Measurements from ENCODE around the gene DAPK1.

The DAPK1 gene

GRCh38 chr9:87524061-87524460 is 26.4 kb downstream of the DAPK1 start:
- H2AFZ ChIP-seq (ENCODE audit: low read length), result no peak overlapping the region
- H3K9me3 ChIP-seq (replicated peaks; ENCODE audit: insufficient read depth, low read length), result no peaks in the 10 kb centered on the region
- no peak overlapping the region for H3K27ac ChIP-seq (ENCODE audit: low read length)
- H3K9me2 ChIP-seq (replicated peaks; ENCODE audit: insufficient read depth, low read length), result no peaks in the 10 kb centered on the region
- no peak overlapping the region for H3K4me3 ChIP-seq (ENCODE audit: low read length)
- TF ChIP-seq CTCF (IDR thresholded peaks at IDR 0.05; ENCODE audit: low read length) (no peak), EZH2 (optimal IDR thresholded peaks at IDR 0.05; ENCODE audit: low read depth, low read length) (no peak), EZH2phosphoT487 (IDR thresholded peaks at IDR 0.05; ENCODE audit: low read length) (no peak)
- peaks cover 52% of the 10 kb centered on the region for H3K79me2 ChIP-seq (ENCODE audit: low read length)
- no peak for DNase-seq
- no peaks in the 10 kb centered on the region for H3F3A ChIP-seq (ENCODE audit: insufficient read depth, low read length)
- no peak overlapping the region for H3K9ac ChIP-seq (ENCODE audit: low read length)
- H3K4me2 ChIP-seq (ENCODE audit: low read depth, low read length), result no peak overlapping the region
- no peaks in the 10 kb centered on the region for H3K4me1 ChIP-seq (ENCODE audit: low read length)
- no peaks in the 10 kb centered on the region for H3K36me3 ChIP-seq (replicated peaks; ENCODE audit: insufficient read depth, low read length)
- H4K20me1 ChIP-seq (ENCODE audit: insufficient read depth, low read length), result no peaks in the 10 kb centered on the region
- H3K27me3 ChIP-seq (replicated peaks; ENCODE audit: insufficient read depth, low read length), result no peaks in the 10 kb centered on the region

GRCh38 chr9:87525546-87526303 is 28.1 kb downstream of the DAPK1 start:
- no peak for DNase-seq
- no peak overlapping the region for H3K4me3 ChIP-seq (ENCODE audit: low read length)
- no peaks in the 10 kb centered on the region for H3K9me3 ChIP-seq (replicated peaks; ENCODE audit: insufficient read depth, low read length)
- no peaks in the 10 kb centered on the region for H3K36me3 ChIP-seq (replicated peaks; ENCODE audit: insufficient read depth, low read length)
- no peaks in the 10 kb centered on the region for H3K9me2 ChIP-seq (replicated peaks; ENCODE audit: insufficient read depth, low read length)
- TF ChIP-seq CTCF (IDR thresholded peaks at IDR 0.05; ENCODE audit: low read length) (no peak), EZH2phosphoT487 (IDR thresholded peaks at IDR 0.05; ENCODE audit: low read length) (no peak), EZH2 (optimal IDR thresholded peaks at IDR 0.05; ENCODE audit: low read depth, low read length) (no peak)
- no peak overlapping the region for H2AFZ ChIP-seq (ENCODE audit: low read length)
- no peaks in the 10 kb centered on the region for H3K27me3 ChIP-seq (replicated peaks; ENCODE audit: insufficient read depth, low read length)
- no peak overlapping the region for H3K27ac ChIP-seq (ENCODE audit: low read length)
- H3K79me2 ChIP-seq (ENCODE audit: low read length), result peaks cover 55% of the 10 kb centered on the region
- no peaks in the 10 kb centered on the region for H3F3A ChIP-seq (ENCODE audit: insufficient read depth, low read length)
- H4K20me1 ChIP-seq (ENCODE audit: insufficient read depth, low read length), result no peaks in the 10 kb centered on the region
- H3K4me2 ChIP-seq (ENCODE audit: low read depth, low read length), result no peak overlapping the region
- H3K9ac ChIP-seq (ENCODE audit: low read length), result no peak overlapping the region
- H3K4me1 ChIP-seq (ENCODE audit: low read length), result no peaks in the 10 kb centered on the region

- no peaks in the 10 kb centered on the region for H3K9me3 ChIP-seq (replicated peaks; ENCODE audit: insufficient read depth, low read length)
- no peak for DNase-seq
- no peak overlapping the region for H3K4me2 ChIP-seq (ENCODE audit: low read depth, low read length)
- H3K9ac ChIP-seq (ENCODE audit: low read length), result no peak overlapping the region
- no peaks in the 10 kb centered on the region for H3K4me1 ChIP-seq (ENCODE audit: low read length)
- TF ChIP-seq EZH2phosphoT487 (IDR thresholded peaks at IDR 0.05; ENCODE audit: low read length) (no peak), CTCF (IDR thresholded peaks at IDR 0.05; ENCODE audit: low read length) (no peak), EZH2 (optimal IDR thresholded peaks at IDR 0.05; ENCODE audit: low read depth, low read length) (no peak)
- peaks cover 54% of the 10 kb centered on the region for H3K79me2 ChIP-seq (ENCODE audit: low read length)
- H3K9me2 ChIP-seq (replicated peaks; ENCODE audit: insufficient read depth, low read length), result no peaks in the 10 kb centered on the region
- no peak overlapping the region for H3K4me3 ChIP-seq (ENCODE audit: low read length)
- H2AFZ ChIP-seq (ENCODE audit: low read length), result no peak overlapping the region
- no peaks in the 10 kb centered on the region for H3K36me3 ChIP-seq (replicated peaks; ENCODE audit: insufficient read depth, low read length)
- no peak overlapping the region for H3K27ac ChIP-seq (ENCODE audit: low read length)
- no peaks in the 10 kb centered on the region for H3F3A ChIP-seq (ENCODE audit: insufficient read depth, low read length)
- no peaks in the 10 kb centered on the region for H3K27me3 ChIP-seq (replicated peaks; ENCODE audit: insufficient read depth, low read length)
- no peaks in the 10 kb centered on the region for H4K20me1 ChIP-seq (ENCODE audit: insufficient read depth, low read length)
Measured at GRCh38 chr9:87527211-87527916, 29.7 kb downstream of the DAPK1 start.
